ENCODE data around the gene SLC25A47. TPM values are rescaled to one million over a fixed set of nuclear protein-coding genes. Genes with fewer than 3 reads are reported as not detected.

SLC25A47 gene
- total and polyA plus RNA-seq, 2 donors (not counting 3 experiments of a cell fraction or from before 2014, with no cell fraction given), result not detected

DNA sequence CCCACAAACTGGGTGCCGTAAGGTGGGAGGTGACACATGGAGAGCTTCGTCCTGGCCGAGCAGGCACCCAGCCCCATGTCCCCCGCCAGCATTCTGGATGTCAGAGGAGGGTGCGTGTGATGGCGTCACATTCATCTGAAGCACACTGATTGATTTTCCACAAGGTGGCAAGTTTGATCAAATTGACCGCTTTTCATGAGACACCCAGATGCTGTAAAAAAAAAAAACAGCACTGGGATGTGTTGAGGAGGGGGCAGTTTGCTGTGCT lies 41.1 kb upstream of the SLC25A47 start:
- H3K4me3 ChIP-seq (replicated peaks in 1 of 3; ENCODE audit: insufficient read depth in 1 of 3, low read depth in 1 of 3, low read length in 3 of 3), result no peak overlapping the region
- BruUV-seq (replicated peaks), result no TSS peak
- no peak overlapping the region for H3K27ac ChIP-seq (ENCODE audit: insufficient read depth, low read depth, low read length)
- H3K9ac ChIP-seq (replicated peaks; ENCODE audit: extremely low read depth, insufficient read depth, low read length), result no peak overlapping the region
- peaks cover 13% of the 10 kb centered on the region for H3K4me1 ChIP-seq (ENCODE audit: control insufficient read depth, extremely low read depth, insufficient read depth, low read length)
- DNase-seq (ENCODE audit: low read depth, low spot score) (no peak), FAIRE-seq (no peak)
- H4K20me1 ChIP-seq (replicated peaks; ENCODE audit: control insufficient read depth, extremely low read depth, insufficient read depth, low read length), result no peaks in the 10 kb centered on the region
- no peak overlapping the region for H3K4me2 ChIP-seq (ENCODE audit: insufficient read depth, low read length)
- H3K27me3 ChIP-seq (ENCODE audit: control insufficient read depth in 2 of 2, insufficient read depth in 2 of 2, low read length in 2 of 2), result no peaks in the 10 kb centered on the region
- peaks cover 0 to 7% of the 10 kb centered on the region in 2 experiments for H3K36me3 ChIP-seq (ENCODE audit: control insufficient read depth in 2 of 2, extremely low read depth in 1 of 2, insufficient read depth in 2 of 2, low read length in 2 of 2)
- H2AFZ ChIP-seq (ENCODE audit: low read depth, low read length), result no peak overlapping the region
- TF ChIP-seq POLR2A (IDR thresholded peaks at IDR 0.05; ENCODE audit: low read depth, low read length) (no peak), POLR2AphosphoS5 (IDR thresholded peaks at IDR 0.05; ENCODE audit: insufficient read depth, low read depth, low read length) (no peak), EZH2 (IDR thresholded peaks at IDR 0.05; ENCODE audit: borderline replicate concordance, low read depth, low read length, severe bottlenecking) (no peak), GATA2 (IDR thresholded peaks at IDR 0.05; ENCODE audit: insufficient read depth, insufficient read length, low read depth, low read length) (no peak), JUN (IDR thresholded peaks at IDR 0.05; ENCODE audit: borderline replicate concordance, insufficient read depth, insufficient read length, low read depth) (no peak), FOS (IDR thresholded peaks at IDR 0.05; ENCODE audit: borderline replicate concordance, insufficient read depth, low read length) (no peak), MYC (IDR thresholded peaks at IDR 0.05; ENCODE audit: low read depth, low read length) (no peak)
- TF ChIP-seq, protein P1, sequence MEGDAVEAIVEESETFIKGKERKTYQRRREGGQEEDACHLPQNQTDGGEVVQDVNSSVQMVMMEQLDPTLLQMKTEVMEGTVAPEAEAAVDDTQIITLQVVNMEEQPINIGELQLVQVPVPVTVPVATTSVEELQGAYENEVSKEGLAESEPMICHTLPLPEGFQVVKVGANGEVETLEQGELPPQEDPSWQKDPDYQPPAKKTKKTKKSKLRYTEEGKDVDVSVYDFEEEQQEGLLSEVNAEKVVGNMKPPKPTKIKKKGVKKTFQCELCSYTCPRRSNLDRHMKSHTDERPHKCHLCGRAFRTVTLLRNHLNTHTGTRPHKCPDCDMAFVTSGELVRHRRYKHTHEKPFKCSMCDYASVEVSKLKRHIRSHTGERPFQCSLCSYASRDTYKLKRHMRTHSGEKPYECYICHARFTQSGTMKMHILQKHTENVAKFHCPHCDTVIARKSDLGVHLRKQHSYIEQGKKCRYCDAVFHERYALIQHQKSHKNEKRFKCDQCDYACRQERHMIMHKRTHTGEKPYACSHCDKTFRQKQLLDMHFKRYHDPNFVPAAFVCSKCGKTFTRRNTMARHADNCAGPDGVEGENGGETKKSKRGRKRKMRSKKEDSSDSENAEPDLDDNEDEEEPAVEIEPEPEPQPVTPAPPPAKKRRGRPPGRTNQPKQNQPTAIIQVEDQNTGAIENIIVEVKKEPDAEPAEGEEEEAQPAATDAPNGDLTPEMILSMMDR (IDR thresholded peaks at IDR 0.05; ENCODE audit: extremely low read depth in 1 of 2, insufficient read depth in 1 of 2, low read depth in 1 of 2, low read length in 2 of 2), result no peak
- TF ChIP-seq, protein P2, sequence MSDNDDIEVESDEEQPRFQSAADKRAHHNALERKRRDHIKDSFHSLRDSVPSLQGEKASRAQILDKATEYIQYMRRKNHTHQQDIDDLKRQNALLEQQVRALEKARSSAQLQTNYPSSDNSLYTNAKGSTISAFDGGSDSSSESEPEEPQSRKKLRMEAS (IDR thresholded peaks at IDR 0.05; ENCODE audit: insufficient read depth, insufficient read length), result no peak
- peaks cover 35% of the 10 kb centered on the region for H3K79me2 ChIP-seq (ENCODE audit: control insufficient read depth, insufficient read depth, low read length)
- intact Hi-C loops (cut with micrococcal nuclease) (no loop called here), dilution Hi-C loops (cut with MboI; ENCODE audit: extremely low pct_ligation_motif_present, low sequenced_read_pairs) (no loop called here)
- no peaks in the 10 kb centered on the region for H3K9me3 ChIP-seq (replicated peaks; ENCODE audit: control insufficient read depth, insufficient read depth, low read length)
- POLR2A ChIA-PET, result no interaction called here
- CTCF ChIA-PET, result interaction anchor here (1.4 kb wide), 1 partner anchor 19 kb away, joined by 3 read pairs; no protein-coding TSS in a partner anchor
- no peaks in the 10 kb centered on the region for H3K9me1 ChIP-seq (replicated peaks; ENCODE audit: control insufficient read depth, extremely low read depth, insufficient read depth, low read length)
